Activated B cell treated with CpG ODN at 0.5 μM for 24 hours (primary cell): ENCODE results near the gene CSPG4. TPM values are rescaled to one million over a fixed set of nuclear protein-coding genes. Genes with fewer than 3 reads are reported as not detected.

Experiments
- ATAC-seq: fragments of 200-7000 bp; cut with Tn5 transposase; one replicate; pipeline ENCODE4 v1.10.0; 2021; ENCODE audit warnings: low read depth, mild to moderate bottlenecking, moderate library complexity
- CTCF ChIA-PET: fragments of 350-600 bp; sonication (Branson Sonifier 250); formaldehyde crosslinking; loops from one replicate; lab custom pipeline; 2021; ENCODE audit warnings: antibody characterized with exemption; lab: Charles Lee
- POLR2A ChIA-PET: fragments of 350-600 bp; sonication (Branson Sonifier 250); formaldehyde crosslinking; loops from one replicate; lab custom pipeline; 2021; ENCODE audit warnings: antibody characterized with exemption; lab: Charles Lee
- DNase-seq: peaks from one replicate; pipeline ENCODE4 v3.0.0; 2022
- H3K27ac Mint-ChIP-seq: one replicate; pipeline ENCODE4 v1.8.0; 2020; ENCODE audit warnings: mixed read lengths
- H3K27me3 Mint-ChIP-seq: one replicate; pipeline ENCODE4 v1.8.0; 2021; ENCODE audit warnings: mixed read lengths
- H3K36me3 Mint-ChIP-seq: one replicate; pipeline ENCODE4 v1.8.0; 2021; ENCODE audit warnings: low read depth, mixed read lengths
- H3K4me1 Mint-ChIP-seq: one replicate; pipeline ENCODE4 v1.8.0; 2021; ENCODE audit warnings: mixed read lengths
- H3K4me3 Mint-ChIP-seq: one replicate; pipeline ENCODE4 v1.8.0; 2020; ENCODE audit warnings: mild to moderate bottlenecking, mixed read lengths
- H3K9me3 Mint-ChIP-seq: one replicate; pipeline ENCODE4 v1.8.0; 2020; ENCODE audit warnings: mixed read lengths
- intact Hi-C: fragments of 100-400 bp; cut with micrococcal nuclease; formaldehyde crosslinking; loops from one replicate; pipeline ENCODE4 v1.15.1; 2024
- total RNA-seq: library from RNA; stranded (reverse); gene quantifications from 2 replicates; pipeline ENCODE4 v1.2.3, GENCODE V29; 2022
- TF ChIP-seq, protein P1 (sequence below): fragments of 200-600 bp; IDR thresholded peaks from one replicate; pipeline ENCODE4 v1.8.0; 2022; ENCODE audit warnings: antibody characterized with exemption, mild to moderate bottlenecking

Gene CSPG4
- total RNA-seq, 1 donor from 2014 or later = not detected

DNA sequence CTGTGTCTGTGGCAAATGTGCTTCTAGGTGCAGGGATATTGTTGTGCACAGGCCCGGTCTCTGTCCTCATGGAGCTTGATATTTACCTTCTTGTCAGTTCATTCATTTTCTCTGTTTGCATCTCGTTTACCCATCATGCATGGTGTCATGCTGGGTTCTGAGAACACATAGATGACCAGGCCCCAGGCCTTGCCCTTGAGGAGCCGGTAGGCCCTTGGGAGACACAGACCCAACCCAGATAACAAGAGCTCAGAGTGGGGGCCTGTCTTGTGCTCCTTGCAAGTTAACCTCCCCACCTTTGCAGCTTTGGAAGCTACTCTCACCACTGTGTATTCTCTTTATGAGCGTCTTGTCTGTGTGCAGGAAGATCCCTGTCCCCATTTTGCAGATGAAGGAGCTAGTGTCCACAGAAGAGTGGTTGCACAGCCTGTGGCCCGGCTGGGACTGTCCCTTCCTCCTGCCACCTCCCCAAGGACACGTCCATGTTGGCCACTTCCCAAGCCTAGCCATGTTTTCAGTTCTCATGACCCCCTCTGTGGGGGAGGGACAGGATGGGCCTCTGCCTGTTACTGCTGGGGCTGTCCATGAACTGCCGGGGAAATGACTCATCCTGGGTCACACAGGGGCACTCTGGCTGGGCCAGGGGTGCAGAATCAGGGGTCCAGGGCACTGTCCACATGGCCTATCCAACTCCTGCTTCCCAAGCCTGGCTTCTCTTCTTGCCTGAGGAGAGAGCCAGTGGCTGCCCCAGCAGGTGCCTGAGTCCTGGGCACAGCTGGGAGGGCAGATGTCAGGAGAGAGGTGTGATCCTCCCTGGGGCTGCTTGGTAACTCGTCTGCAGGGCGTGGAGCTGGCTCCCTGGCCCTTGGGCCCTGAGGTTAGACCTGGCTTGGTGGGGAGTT, 61.5 kb downstream of the CSPG4 start:
- ChIA-PET POLR2A (no interaction called here), CTCF (no interaction called here)
- peaks cover 18% of the 10 kb centered on the region for H3K27me3 Mint-ChIP-seq
- no peak overlapping the region for H3K4me3 Mint-ChIP-seq
- peaks cover 8% of the 10 kb centered on the region for H3K4me1 Mint-ChIP-seq
- H3K27ac Mint-ChIP-seq = no peak overlapping the region
- TF ChIP-seq, protein P1, sequence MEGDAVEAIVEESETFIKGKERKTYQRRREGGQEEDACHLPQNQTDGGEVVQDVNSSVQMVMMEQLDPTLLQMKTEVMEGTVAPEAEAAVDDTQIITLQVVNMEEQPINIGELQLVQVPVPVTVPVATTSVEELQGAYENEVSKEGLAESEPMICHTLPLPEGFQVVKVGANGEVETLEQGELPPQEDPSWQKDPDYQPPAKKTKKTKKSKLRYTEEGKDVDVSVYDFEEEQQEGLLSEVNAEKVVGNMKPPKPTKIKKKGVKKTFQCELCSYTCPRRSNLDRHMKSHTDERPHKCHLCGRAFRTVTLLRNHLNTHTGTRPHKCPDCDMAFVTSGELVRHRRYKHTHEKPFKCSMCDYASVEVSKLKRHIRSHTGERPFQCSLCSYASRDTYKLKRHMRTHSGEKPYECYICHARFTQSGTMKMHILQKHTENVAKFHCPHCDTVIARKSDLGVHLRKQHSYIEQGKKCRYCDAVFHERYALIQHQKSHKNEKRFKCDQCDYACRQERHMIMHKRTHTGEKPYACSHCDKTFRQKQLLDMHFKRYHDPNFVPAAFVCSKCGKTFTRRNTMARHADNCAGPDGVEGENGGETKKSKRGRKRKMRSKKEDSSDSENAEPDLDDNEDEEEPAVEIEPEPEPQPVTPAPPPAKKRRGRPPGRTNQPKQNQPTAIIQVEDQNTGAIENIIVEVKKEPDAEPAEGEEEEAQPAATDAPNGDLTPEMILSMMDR = no peak
- H3K9me3 Mint-ChIP-seq = no peaks in the 10 kb centered on the region
- intact Hi-C loops = no loop called here
- ATAC-seq = no peak
- H3K36me3 Mint-ChIP-seq = no peaks in the 10 kb centered on the region
- DNase-seq = no peak

DNA sequence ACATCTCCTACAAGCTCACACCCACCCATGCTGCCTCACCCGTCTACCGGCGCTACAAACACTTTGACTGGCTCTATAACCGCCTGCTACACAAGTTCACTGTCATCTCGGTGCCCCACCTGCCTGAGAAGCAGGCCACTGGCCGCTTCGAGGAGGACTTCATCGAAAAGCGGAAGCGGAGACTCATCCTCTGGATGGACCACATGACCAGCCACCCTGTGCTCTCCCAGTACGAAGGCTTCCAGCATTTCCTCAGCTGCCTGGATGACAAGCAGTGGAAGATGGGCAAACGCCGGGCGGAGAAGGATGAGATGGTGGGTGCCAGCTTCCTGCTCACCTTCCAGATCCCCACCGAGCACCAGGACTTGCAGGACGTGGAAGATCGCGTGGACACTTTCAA, 62.8 kb downstream of the CSPG4 start:
- ChIA-PET CTCF (no interaction called here), POLR2A (no interaction called here)
- ATAC-seq (no peak), DNase-seq (no peak)
- Mint-ChIP-seq H3K9me3 (no peaks in the 10 kb centered on the region), H3K36me3 (no peaks in the 10 kb centered on the region), H3K27me3 (peaks cover 18% of the 10 kb centered on the region), H3K27ac (no peak overlapping the region), H3K4me3 (peak overlapping the region; percentile 29), H3K4me1 (peaks cover 8% of the 10 kb centered on the region)
- intact Hi-C loops = loop anchor here (10.0 kb wide), 1 partner anchor 1105 kb away; the partner anchor contains the start of gene ARID3B
- TF ChIP-seq, protein P1 = no peak

DNA sequence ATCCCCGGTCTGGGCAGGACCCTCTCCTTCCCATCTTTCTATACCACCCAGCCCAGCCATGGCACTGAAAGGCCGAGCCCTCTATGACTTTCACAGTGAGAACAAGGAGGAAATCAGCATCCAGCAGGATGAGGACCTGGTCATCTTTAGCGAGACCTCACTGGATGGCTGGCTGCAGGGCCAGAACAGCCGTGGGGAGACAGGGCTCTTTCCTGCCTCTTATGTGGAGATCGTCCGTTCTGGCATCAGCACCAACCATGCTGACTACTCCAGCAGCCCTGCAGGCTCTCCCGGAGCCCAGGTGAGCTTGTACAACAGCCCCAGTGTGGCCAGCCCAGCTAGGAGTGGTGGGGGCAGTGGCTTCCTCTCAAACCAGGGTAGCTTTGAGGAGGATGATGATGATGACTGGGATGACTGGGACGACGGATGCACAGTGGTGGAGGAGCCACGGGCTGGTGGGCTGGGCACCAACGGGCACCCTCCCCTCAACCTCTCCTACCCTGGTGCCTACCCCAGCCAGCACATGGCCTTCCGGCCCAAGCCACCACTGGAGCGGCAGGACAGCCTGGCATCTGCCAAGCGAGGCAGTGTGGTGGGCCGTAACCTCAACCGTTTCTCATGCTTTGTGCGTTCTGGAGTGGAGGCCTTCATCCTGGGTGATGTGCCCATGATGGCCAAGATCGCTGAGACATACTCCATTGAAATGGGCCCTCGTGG, 63.4 kb downstream of the CSPG4 start:
- peaks cover 8% of the 10 kb centered on the region for H3K4me1 Mint-ChIP-seq
- intact Hi-C loops = loop anchor here (10.0 kb wide), 1 partner anchor 1104 kb away; the partner anchor contains the start of gene ARID3B
- peaks cover 18% of the 10 kb centered on the region for H3K27me3 Mint-ChIP-seq
- TF ChIP-seq, protein P1 = no peak
- DNase-seq = no peak
- CTCF ChIA-PET = interaction anchor here (0.5 kb wide), 1 partner anchor 24 kb away, joined by 3 read pairs; the partner anchor contains the start of gene SNUPN
- ATAC-seq = no peak
- no peak overlapping the region for H3K4me3 Mint-ChIP-seq
- H3K9me3 Mint-ChIP-seq = no peaks in the 10 kb centered on the region
- no peaks in the 10 kb centered on the region for H3K36me3 Mint-ChIP-seq
- no peak overlapping the region for H3K27ac Mint-ChIP-seq
- POLR2A ChIA-PET = no interaction called here

DNA sequence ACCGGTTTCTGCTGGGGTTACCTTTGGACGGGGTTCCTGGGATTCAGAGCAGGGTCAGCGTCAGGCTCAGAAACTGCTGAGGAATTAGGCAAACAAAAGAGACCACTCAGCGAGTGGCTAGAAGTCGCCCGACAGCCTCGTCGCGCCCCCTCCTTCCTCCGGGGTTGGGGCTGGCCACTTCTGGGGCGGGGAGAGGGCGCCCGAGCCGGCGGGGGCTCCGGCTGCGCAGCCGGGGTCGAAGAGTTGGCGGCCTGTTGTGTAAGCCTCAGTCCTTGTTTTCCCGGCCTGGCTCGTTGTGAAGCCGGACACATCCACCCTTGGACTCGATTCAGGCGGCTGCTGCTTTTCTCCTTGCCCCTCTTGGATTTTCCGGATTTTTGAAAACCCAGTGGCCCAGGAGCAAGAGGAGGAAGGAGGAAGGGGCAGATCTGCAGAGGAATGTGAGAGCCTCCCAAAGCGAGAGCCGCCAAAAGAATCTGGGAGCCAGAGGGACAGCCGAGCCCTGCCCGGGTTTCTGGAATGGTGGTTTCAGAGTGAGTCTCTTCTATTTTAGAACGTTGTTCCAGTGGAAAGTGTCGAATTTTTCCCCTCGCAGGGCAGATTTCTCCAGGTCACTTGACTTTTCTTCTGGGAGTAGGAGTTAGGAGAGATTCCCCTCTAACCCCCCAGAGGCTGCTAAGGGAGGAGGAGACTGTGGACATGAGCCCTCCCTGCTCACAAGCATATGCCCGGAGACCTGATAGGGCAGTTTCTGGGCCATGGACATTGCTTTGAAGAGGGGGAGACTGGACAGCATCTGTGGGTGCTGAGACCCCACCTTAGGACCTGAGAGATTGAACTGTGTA, 64.3 kb downstream of the CSPG4 start:
- intact Hi-C loops = loop anchor here (10.0 kb wide), 1 partner anchor 1104 kb away; the partner anchor contains the start of gene ARID3B
- no peaks in the 10 kb centered on the region for H3K36me3 Mint-ChIP-seq
- POLR2A ChIA-PET = interaction anchor here (0.7 to 2.8 kb wide), 4 partner anchors 22 to 281 kb away, joined by 4 to 24 read pairs (median 10); partner anchors contain the start of genes MAN2C1, SIN3A and SNUPN
- no peak for DNase-seq
- TF ChIP-seq, protein P1 = no peak
- peaks cover 8% of the 10 kb centered on the region for H3K4me1 Mint-ChIP-seq
- ATAC-seq = peak; percentile 12
- no peaks in the 10 kb centered on the region for H3K9me3 Mint-ChIP-seq
- peak overlapping the region; percentile 85 for H3K4me3 Mint-ChIP-seq
- no peak overlapping the region for H3K27ac Mint-ChIP-seq
- peaks cover 18% of the 10 kb centered on the region for H3K27me3 Mint-ChIP-seq
- CTCF ChIA-PET = interaction anchor here (0.5 to 2.1 kb wide), 3 partner anchors 23 to 280 kb away, joined by 3 to 9 read pairs (median 3); partner anchors contain the start of genes MAN2C1 and SNUPN
